MCF 10A (cell line): ENCODE data around the gene PARD6A. TPM values are rescaled to one million over a fixed set of nuclear protein-coding genes. Genes with fewer than 3 reads are reported as not detected.

ENCODE experiments used
- BruUV-seq: library from RNA; stranded (reverse); fragments of 400-500 nt; replicated peaks from 2 replicates; lab custom pipeline; 2021; lab: Mats Ljungman, UMichigan
- CTCF ChIA-PET: fragments of 300-600 bp; sonication (Branson Sonifier 250); formaldehyde crosslinking; extraction: SDS; loops from one replicate; lab custom pipeline; 2021; ENCODE audit warnings: antibody characterized with exemption, inconsistent platforms; lab: Yijun Ruan, JAX
- POLR2A ChIA-PET: fragments of 300-600, 350-650 bp; sonication (Branson Sonifier 250); formaldehyde crosslinking; extraction: SDS; loops from one replicate; lab custom pipeline; 2020; ENCODE audit warnings: antibody characterized with exemption, inconsistent platforms; lab: Yijun Ruan, JAX
- DNase-seq: peaks from one replicate; pipeline ENCODE4 v3.0.0-alpha.2; 2018; ENCODE audit not compliant: unreplicated experiment
- H3K27ac Mint-ChIP-seq: one replicate; pipeline ENCODE4 v1.8.0; 2022; ENCODE audit warnings: mild to moderate bottlenecking, low read depth, mixed read lengths; ENCODE audit not compliant: unreplicated experiment
- H3K27me3 Mint-ChIP-seq: one replicate; pipeline ENCODE4 v1.8.0; 2022; ENCODE audit warnings: mixed read lengths; ENCODE audit not compliant: insufficient read depth, unreplicated experiment
- H3K36me3 Mint-ChIP-seq: one replicate; pipeline ENCODE4 v1.8.0; 2022; ENCODE audit warnings: mild to moderate bottlenecking, moderate library complexity, mixed read lengths; ENCODE audit not compliant: insufficient read depth, unreplicated experiment
- H3K4me1 Mint-ChIP-seq: one replicate; pipeline ENCODE4 v1.8.0; 2022; ENCODE audit warnings: mixed read lengths; ENCODE audit not compliant: insufficient read depth, unreplicated experiment
- H3K4me3 Mint-ChIP-seq: one replicate; pipeline ENCODE4 v1.8.0; 2022; ENCODE audit warnings: mild to moderate bottlenecking, moderate library complexity, mixed read lengths; ENCODE audit not compliant: unreplicated experiment
- H3K9me3 Mint-ChIP-seq: one replicate; pipeline ENCODE4 v1.8.0; 2022; ENCODE audit warnings: mixed read lengths; ENCODE audit not compliant: unreplicated experiment
- CTCF ChIP-seq: fragments of 200-600 bp; IDR thresholded peaks from one replicate; pipeline ENCODE4 v1.8.0; 2022; ENCODE audit warnings: antibody characterized with exemption, mild to moderate bottlenecking; ENCODE audit not compliant: unreplicated experiment
- intact Hi-C: fragments of 100-400 bp; cut with micrococcal nuclease; formaldehyde crosslinking; loops from 2 replicates; pipeline ENCODE4 v1.14.1; 2022
- total RNA-seq: library from RNA; stranded (reverse); gene quantifications from 2 replicates; pipeline ENCODE4 v1.2.3, GENCODE V29; 2022

The PARD6A gene
- total RNA-seq, 1 experiment from 2014 or later = 4.5 TPM

GRCh38 chr16:67647111-67647651 lies 13.6 kb upstream of the PARD6A start:
- TF ChIP-seq CTCF = no peak
- Mint-ChIP-seq H3K4me1 (peaks cover 2% of the 10 kb centered on the region), H3K9me3 (no peaks in the 10 kb centered on the region), H3K27ac (no peak overlapping the region), H3K4me3 (no peak overlapping the region), H3K36me3 (no peaks in the 10 kb centered on the region), H3K27me3 (peaks cover 25% of the 10 kb centered on the region)
- no peak for DNase-seq
- ChIA-PET POLR2A (no interaction called here), CTCF (interaction anchor here (0.6 kb wide), 1 partner anchor 112 kb away, joined by 3 read pairs; no protein-coding TSS in a partner anchor)
- intact Hi-C loops = no loop called here
- BruUV-seq = no TSS peak

- H3K27me3 Mint-ChIP-seq = peaks cover 26% of the 10 kb centered on the region
- intact Hi-C loops = no loop called here
Measured at GRCh38 chr16:67647681-67648080, 13.1 kb upstream of the PARD6A start.

GRCh38 chr16:67648088-67648763 lies 12.5 kb upstream of the PARD6A start:
- no peak for TF ChIP-seq CTCF
- no peak overlapping the region for H3K4me3 Mint-ChIP-seq
- H3K4me1 Mint-ChIP-seq = no peaks in the 10 kb centered on the region
- ChIA-PET POLR2A (no interaction called here), CTCF (no interaction called here)
- peaks cover 26% of the 10 kb centered on the region for H3K27me3 Mint-ChIP-seq
- no TSS peak for BruUV-seq
- no peaks in the 10 kb centered on the region for H3K36me3 Mint-ChIP-seq
- H3K27ac Mint-ChIP-seq = no peak overlapping the region
- no peaks in the 10 kb centered on the region for H3K9me3 Mint-ChIP-seq
- DNase-seq = no peak
- intact Hi-C loops = no loop called here

More at GRCh38 chr16:67647681-67648080, 13.1 kb upstream of the PARD6A start:
- Mint-ChIP-seq H3K4me1 (no peaks in the 10 kb centered on the region), H3K27ac (no peak overlapping the region), H3K9me3 (no peaks in the 10 kb centered on the region), H3K36me3 (no peaks in the 10 kb centered on the region), H3K4me3 (no peak overlapping the region)
- CTCF ChIA-PET = interaction anchor here (0.6 kb wide), 1 partner anchor 112 kb away, joined by 3 read pairs; no protein-coding TSS in a partner anchor
- POLR2A ChIA-PET = no interaction called here
- TF ChIP-seq CTCF = no peak
- DNase-seq = no peak
- no TSS peak for BruUV-seq

GRCh38 chr16:67648764-67649407 lies 11.9 kb upstream of the PARD6A start:
- H3K36me3 Mint-ChIP-seq = no peaks in the 10 kb centered on the region
- BruUV-seq = no TSS peak
- H3K4me3 Mint-ChIP-seq = no peak overlapping the region
- no peak for DNase-seq
- H3K27ac Mint-ChIP-seq = no peak overlapping the region
- intact Hi-C loops = no loop called here
- TF ChIP-seq CTCF = no peak
- no peaks in the 10 kb centered on the region for H3K9me3 Mint-ChIP-seq
- ChIA-PET POLR2A (no interaction called here), CTCF (interaction anchor here (0.7 kb wide), 1 partner anchor 8 kb away, joined by 3 read pairs; no protein-coding TSS in a partner anchor)
- H3K4me1 Mint-ChIP-seq = no peaks in the 10 kb centered on the region
- peaks cover 26% of the 10 kb centered on the region for H3K27me3 Mint-ChIP-seq
